ENCODE data around the gene ITIH1. TPM values are rescaled to one million over a fixed set of nuclear protein-coding genes. Genes with fewer than 3 reads are reported as not detected.
"Not testable (repeated sequence)": the region's sequence is repeated elsewhere in the genome, so short reads cannot be mapped to it uniquely, and the experiment has no call there.

ITIH1 gene
- polyA plus RNA-seq, 1 donor from 2014 or later, result not detected

DNA sequence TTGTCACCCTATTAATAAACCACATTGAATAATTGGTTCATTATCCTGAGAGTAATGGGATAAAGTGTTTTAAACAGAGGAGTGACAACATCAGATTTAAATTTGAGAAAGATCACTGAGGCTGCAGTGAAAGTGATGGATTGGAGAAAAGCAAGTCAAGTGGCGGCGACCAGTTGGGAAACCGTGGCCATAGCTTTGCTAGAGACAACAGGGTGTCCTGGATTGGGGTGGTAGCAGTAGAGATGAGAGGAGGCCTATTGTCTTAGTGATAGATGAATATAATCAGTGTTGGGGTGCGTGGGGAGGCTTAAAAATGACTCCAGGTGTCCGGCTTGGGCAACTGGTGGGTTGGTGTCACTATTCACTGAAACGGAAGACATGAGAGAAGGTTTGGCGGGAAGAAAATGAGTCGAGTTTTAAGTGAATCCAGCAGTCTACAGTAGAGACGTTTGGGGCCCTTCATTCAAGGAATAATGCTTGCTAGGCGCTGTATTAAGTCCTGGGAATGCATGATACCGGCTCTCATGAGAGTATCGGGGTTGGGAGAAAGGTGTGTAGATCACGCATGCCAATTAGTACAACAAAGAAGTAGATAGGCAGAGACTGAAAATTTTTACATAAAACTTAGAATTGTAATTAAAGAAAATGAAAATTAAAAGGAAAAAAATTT, 7.5 kb upstream of the ITIH1 start:
- Mint-ChIP-seq H3K27ac (peak overlapping the region in 2 of 3 donors; percentile 85), H3K36me3 (peaks cover 3% of the 10 kb centered on the region), H3K27me3 (no peaks in the 10 kb centered on the region), H3K4me3 (peak overlapping the region; percentile 92 to 100 (median 94)), H3K4me1 (peaks cover 16 to 18% (median 16%) of the 10 kb centered on the region in 3 donors), H3K9me3 (no peaks in the 10 kb centered on the region)

- H3K36me3 Mint-ChIP-seq, result peaks cover 3% of the 10 kb centered on the region
- no peaks in the 10 kb centered on the region for H3K27me3 Mint-ChIP-seq
- H3K4me1 Mint-ChIP-seq, result peaks cover 16 to 18% (median 16%) of the 10 kb centered on the region in 3 donors
- H3K27ac Mint-ChIP-seq, result peak within 1 kb of the TSS; percentile 82 to 97 (median 85)
- H3K4me3 Mint-ChIP-seq, result peak within 1 kb of the TSS; percentile 92 to 100 (median 94)
- H3K9me3 Mint-ChIP-seq, result no peaks in the 10 kb centered on the region
These were observed 6.7 kb upstream of the ITIH1 start, which contains the start of gene NEK4 for GRCh38 chr3:52770496-52771333. TSS of gene NEK4 (minus strand) at chr3:52770940. CDS start at chr3:52770746, 194 bp downstream.

DNA sequence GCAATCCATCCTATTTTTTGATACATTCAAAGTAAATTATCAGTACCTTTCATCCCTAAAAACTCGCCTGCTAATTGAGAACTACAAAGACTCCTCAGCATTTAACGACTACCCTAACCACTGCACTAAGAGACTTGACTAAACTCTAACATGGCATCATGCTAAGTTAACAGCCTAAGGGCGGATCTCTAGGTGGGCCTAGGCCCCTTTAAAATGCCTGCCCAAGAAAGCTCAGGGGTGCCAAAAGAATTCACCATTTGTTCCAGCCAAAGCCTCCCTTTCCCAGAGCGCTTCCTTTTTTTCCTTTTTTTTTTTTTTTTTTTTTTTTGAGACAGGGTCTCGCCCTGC, 6.1 kb upstream of the ITIH1 start:
- Mint-ChIP-seq H3K36me3 (peaks cover 3% of the 10 kb centered on the region), H3K27me3 (no peaks in the 10 kb centered on the region), H3K27ac (peak overlapping the region; percentile 82 to 97 (median 84)), H3K4me1 (peaks cover 16 to 18% (median 16%) of the 10 kb centered on the region in 3 donors), H3K4me3 (peak overlapping the region; percentile 92 to 100 (median 94)), H3K9me3 (no peaks in the 10 kb centered on the region)

DNA sequence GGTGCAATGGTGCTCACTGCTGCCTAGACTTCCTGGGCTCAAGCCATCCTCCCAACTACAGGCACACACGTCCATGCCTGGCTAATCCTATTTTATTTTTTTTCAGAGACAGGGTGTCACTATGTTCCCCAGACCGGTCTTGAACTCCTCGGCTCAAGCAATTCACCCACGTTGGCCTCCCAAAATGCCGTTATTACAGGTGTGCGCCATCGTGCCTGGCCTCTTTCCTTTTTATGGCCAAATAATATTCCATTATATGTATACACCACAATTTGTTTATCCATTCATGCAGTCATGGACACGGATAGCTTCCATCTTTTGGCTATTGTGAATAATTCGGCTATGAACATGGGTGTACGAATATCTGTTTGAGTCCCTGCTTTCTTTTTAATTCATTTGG, 5.7 kb upstream of the ITIH1 start:
- Mint-ChIP-seq H3K27me3 (no peaks in the 10 kb centered on the region), H3K4me1 (peaks cover 16 to 18% (median 16%) of the 10 kb centered on the region in 3 donors), H3K4me3 (peak overlapping the region; percentile 87 to 94 (median 92)), H3K27ac (peak overlapping the region in 2 of 3 donors; percentile 27 to 82), H3K36me3 (peaks cover 3% of the 10 kb centered on the region), H3K9me3 (no peaks in the 10 kb centered on the region)

- no peak overlapping the region for H3K27ac Mint-ChIP-seq
- no peaks in the 10 kb centered on the region for H3K9me3 Mint-ChIP-seq
- no peaks in the 10 kb centered on the region for H3K27me3 Mint-ChIP-seq
- peak overlapping the region in 2 of 4 donors; percentile 11 to 13 for H3K4me3 Mint-ChIP-seq
- peaks cover 16 to 18% (median 16%) of the 10 kb centered on the region in 3 donors for H3K4me1 Mint-ChIP-seq
- H3K36me3 Mint-ChIP-seq, result peaks cover 3% of the 10 kb centered on the region
These were observed 3.9 kb upstream of the ITIH1 start for GRCh38 chr3:52773361-52774065.

DNA sequence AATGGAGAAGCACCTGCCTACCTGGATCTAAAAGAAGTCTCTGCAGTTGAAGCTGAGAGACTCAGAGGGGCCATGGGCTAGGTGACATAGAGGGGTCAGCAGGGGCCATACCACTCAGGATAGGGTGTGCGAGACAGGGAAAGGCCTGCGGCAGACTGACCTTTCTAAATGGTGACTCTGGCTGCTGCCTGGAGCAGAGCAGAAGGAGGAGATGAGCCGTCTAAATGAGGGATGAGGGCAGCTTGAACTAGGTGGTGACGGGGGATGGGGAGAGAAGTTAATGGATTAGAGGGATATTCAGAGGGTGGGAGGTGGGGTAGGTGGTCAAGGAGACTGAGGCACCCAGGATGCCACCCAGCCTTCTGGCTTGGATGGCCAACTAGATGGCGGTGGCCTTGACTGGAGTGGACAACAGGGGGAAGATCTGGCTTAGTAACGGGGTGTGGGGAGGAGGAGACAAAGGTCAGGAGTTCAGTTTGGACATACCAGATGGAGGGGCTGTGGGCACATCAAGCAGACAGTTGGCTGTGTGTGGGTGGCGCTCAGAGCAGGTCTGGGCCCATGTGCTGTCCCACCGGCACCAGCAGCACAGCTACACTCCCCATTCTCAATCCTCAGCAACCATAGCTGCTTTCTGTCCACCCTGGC, 3.2 kb upstream of the ITIH1 start:
- Mint-ChIP-seq H3K27ac (peak overlapping the region in 1 of 3 donors; percentile 30), H3K9me3 (no peaks in the 10 kb centered on the region), H3K27me3 (no peaks in the 10 kb centered on the region), H3K36me3 (peaks cover 2% of the 10 kb centered on the region), H3K4me3 (peak overlapping the region in 1 of 4 donors; percentile 11), H3K4me1 (peaks cover 17 to 19% (median 18%) of the 10 kb centered on the region in 3 donors)

DNA sequence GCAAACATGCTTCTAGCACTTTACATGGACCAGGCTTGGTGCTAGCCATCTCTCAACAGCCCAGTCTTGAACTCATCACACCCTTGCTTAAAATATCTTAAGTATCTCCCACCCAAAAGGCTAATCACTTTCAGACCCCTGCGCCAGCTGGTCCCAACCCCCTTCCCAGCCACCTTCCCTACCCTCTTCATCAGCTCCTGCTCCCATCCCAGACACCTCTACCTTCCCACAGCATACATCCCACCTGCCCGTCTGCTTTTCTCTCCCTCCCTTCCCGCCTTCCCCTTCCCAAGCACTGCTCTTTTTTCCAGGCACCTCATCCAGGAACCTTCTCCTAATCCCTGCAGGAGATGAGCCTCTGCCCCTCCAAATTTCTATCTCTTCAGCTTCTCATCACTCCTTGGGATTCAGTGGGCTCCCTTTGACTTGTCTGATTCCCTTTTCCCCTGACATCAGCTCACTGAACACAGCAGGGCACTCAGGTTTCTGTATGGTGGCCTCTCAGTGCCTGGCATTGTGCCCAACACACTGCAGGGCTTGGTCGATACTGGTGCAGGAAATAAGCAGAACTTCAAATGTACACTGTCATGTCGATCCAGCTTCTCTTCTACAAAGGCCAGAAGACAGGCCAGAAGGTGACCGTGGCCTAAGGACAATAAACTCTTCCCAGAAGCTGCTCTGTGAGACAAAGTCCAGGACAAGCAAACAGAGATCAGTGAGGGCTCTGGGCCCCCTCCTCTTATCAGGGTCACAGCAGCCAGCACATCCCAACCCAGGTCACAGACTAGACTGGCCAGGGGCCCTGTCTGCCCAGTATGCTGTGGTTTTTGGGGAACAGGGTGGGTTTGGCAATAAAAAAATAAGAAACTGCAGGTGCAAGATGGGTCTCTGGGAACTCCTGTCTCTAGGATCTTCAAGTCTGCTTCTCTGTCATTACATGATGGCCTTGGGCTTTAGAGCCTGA, 2.2 kb upstream of the ITIH1 start:
- H3K4me1 Mint-ChIP-seq, result peaks cover 14 to 17% (median 14%) of the 10 kb centered on the region in 3 donors
- peak overlapping the region in 2 of 4 donors; percentile 33 to 73 for H3K4me3 Mint-ChIP-seq
- no peaks in the 10 kb centered on the region for H3K36me3 Mint-ChIP-seq
- H3K27ac Mint-ChIP-seq, result peak overlapping the region in 1 of 3 donors; percentile 15
- H3K27me3 Mint-ChIP-seq, result no peaks in the 10 kb centered on the region
- no peaks in the 10 kb centered on the region for H3K9me3 Mint-ChIP-seq

DNA sequence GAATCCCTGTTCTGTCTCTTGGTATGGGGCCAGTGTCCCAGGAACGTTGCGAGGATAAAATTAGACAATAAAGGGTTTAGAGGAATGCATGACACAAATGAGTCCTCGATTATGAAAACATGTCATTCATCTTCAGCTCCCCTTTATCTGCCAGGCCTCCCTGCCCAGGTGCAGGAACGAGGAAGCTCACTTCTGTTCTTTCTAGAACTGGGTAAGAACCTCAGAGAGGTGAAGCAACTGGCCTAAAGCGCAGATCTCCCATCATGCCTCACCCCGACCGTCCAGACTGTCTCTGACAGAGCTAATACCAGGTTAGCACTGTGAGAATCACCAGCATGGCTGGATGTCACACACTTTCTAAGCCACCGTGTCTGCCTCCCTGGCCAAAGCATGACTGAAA, 1.5 kb upstream of the ITIH1 start:
- Mint-ChIP-seq H3K4me3 (peak overlapping the region in 1 of 4 donors; percentile 33), H3K36me3 (no peaks in the 10 kb centered on the region), H3K27ac (peak overlapping the region in 1 of 3 donors; percentile 15), H3K9me3 (no peaks in the 10 kb centered on the region), H3K27me3 (no peaks in the 10 kb centered on the region), H3K4me1 (peaks cover 13 to 16% (median 13%) of the 10 kb centered on the region in 3 donors)

GRCh38 chr3:52776486-52776885, 913 bp upstream of the ITIH1 start:
- H3K4me3 Mint-ChIP-seq, result peak overlapping the region in 1 of 4 donors; percentile 33
- H3K27me3 Mint-ChIP-seq, H3K27ac Mint-ChIP-seq, H3K9me3 Mint-ChIP-seq, H3K36me3 Mint-ChIP-seq: not testable (repeated sequence)
- H3K4me1 Mint-ChIP-seq, result peaks cover 8 to 12% (median 10%) of the 10 kb centered on the region in 3 donors

DNA sequence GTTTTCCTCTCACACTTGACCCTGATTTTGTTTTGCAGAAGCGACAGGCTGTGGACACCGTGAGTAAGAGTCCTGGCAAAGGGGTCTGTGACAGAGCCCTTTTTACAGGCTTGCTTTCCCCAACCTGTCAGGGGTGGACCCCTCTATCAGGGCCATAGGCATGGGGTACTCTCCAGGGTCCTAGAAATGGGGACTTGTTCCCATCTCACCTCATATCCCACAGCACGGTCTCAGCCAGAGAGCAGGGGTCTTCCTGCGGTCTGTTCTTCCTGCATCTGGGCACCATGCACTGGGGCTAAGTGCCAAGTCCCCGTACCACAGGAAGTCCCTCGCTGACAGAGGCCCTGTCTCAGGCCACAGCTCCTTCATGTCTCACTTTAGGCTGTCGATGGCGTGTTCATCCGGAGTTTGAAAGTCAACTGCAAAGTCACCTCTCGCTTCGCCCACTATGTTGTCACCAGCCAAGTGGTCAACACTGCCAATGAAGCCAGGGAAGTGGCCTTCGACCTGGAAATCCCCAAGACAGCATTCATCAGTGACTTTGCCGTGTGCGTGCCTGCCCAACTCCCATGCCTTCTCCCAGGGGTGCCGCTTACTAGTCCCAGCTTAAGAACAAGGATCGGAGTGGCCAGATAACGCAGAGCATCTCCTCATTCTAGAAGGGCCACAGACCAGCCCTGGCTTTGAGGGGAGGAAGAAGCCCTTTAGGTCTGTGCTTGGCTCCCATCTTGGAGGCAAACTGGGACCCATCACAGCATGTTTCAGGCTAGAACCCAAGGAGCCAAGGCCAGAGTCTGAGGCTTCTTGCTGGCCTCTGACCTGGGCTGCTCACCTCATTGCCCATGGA, 783 bp downstream of the ITIH1 start:
- Mint-ChIP-seq H3K4me1 (peaks cover 7 to 12% (median 8%) of the 10 kb centered on the region in 3 donors), H3K36me3 (no peaks in the 10 kb centered on the region), H3K9me3 (no peaks in the 10 kb centered on the region), H3K4me3 (peak overlapping the region in 2 of 4 donors; percentile 49 to 72), H3K27ac (peak overlapping the region in 2 of 3 donors; percentile 52 to 71), H3K27me3 (no peaks in the 10 kb centered on the region)

GRCh38 chr3:52779011-52779836, 1.8 kb downstream of the ITIH1 start:
- Mint-ChIP-seq H3K27me3 (no peaks in the 10 kb centered on the region), H3K4me1 (peaks cover 7 to 12% (median 8%) of the 10 kb centered on the region in 3 donors), H3K4me3 (peak overlapping the region in 3 of 4 donors; percentile 7 to 69 (median 50)), H3K27ac (peak overlapping the region; percentile 71 to 99 (median 95)), H3K9me3 (no peaks in the 10 kb centered on the region), H3K36me3 (no peaks in the 10 kb centered on the region)
